ENCODE results near the gene STPG4. TPM values are rescaled to one million over a fixed set of nuclear protein-coding genes. Genes with fewer than 3 reads are reported as not detected.

The STPG4 gene
- total RNA-seq, 1 donor from 2014 or later: 0.56 TPM

- H3K4me3 Mint-ChIP-seq (ENCODE audit: unreplicated experiment): no peak overlapping the region
- no peak for DNase-seq (ENCODE audit: extremely low spot score, unreplicated experiment)
- H3K27me3 Mint-ChIP-seq (ENCODE audit: unreplicated experiment): no peaks in the 10 kb centered on the region
- H3K9me3 Mint-ChIP-seq (ENCODE audit: unreplicated experiment): no peaks in the 10 kb centered on the region
- H3K4me1 Mint-ChIP-seq (ENCODE audit: unreplicated experiment): peaks cover 14% of the 10 kb centered on the region
- no peaks in the 10 kb centered on the region for H3K36me3 Mint-ChIP-seq (ENCODE audit: unreplicated experiment)
- TF ChIP-seq CTCF (IDR thresholded peaks at IDR 0.05): no peak
- H3K27ac Mint-ChIP-seq (ENCODE audit: unreplicated experiment): no peak overlapping the region
These were observed 71.6 kb downstream of the STPG4 start for GRCh38 chr2:47083485-47083884.

GRCh38 chr2:47083005-47083404 is 72.1 kb downstream of the STPG4 start:
- Mint-ChIP-seq H3K27ac (ENCODE audit: unreplicated experiment) (no peak overlapping the region), H3K27me3 (ENCODE audit: unreplicated experiment) (no peaks in the 10 kb centered on the region), H3K9me3 (ENCODE audit: unreplicated experiment) (no peaks in the 10 kb centered on the region), H3K4me1 (ENCODE audit: unreplicated experiment) (peaks cover 13% of the 10 kb centered on the region), H3K4me3 (ENCODE audit: unreplicated experiment) (no peak overlapping the region), H3K36me3 (ENCODE audit: unreplicated experiment) (no peaks in the 10 kb centered on the region)
- TF ChIP-seq CTCF (IDR thresholded peaks at IDR 0.05): no peak
- no peak for DNase-seq (ENCODE audit: extremely low spot score, unreplicated experiment)

- Mint-ChIP-seq H3K4me1 (ENCODE audit: unreplicated experiment) (peaks cover 31% of the 10 kb centered on the region), H3K4me3 (ENCODE audit: unreplicated experiment) (no peak overlapping the region), H3K9me3 (ENCODE audit: unreplicated experiment) (no peaks in the 10 kb centered on the region), H3K36me3 (ENCODE audit: unreplicated experiment) (no peaks in the 10 kb centered on the region), H3K27me3 (ENCODE audit: unreplicated experiment) (no peaks in the 10 kb centered on the region), H3K27ac (ENCODE audit: unreplicated experiment) (no peak overlapping the region)
- TF ChIP-seq CTCF (IDR thresholded peaks at IDR 0.05): no peak
- no peak for DNase-seq (ENCODE audit: extremely low spot score, unreplicated experiment)
These were observed 74.2 kb downstream of the STPG4 start for GRCh38 chr2:47080888-47081301.

- H3K27ac Mint-ChIP-seq (ENCODE audit: unreplicated experiment): peak overlapping the region; percentile 19
These were observed 75.3 kb downstream of the STPG4 start for GRCh38 chr2:47079515-47080412.

More at GRCh38 chr2:47079515-47080412, 75.3 kb downstream of the STPG4 start:
- TF ChIP-seq CTCF (IDR thresholded peaks at IDR 0.05): no peak
- H3K4me3 Mint-ChIP-seq (ENCODE audit: unreplicated experiment): no peak overlapping the region
- DNase-seq (ENCODE audit: extremely low spot score, unreplicated experiment): no peak
- H3K4me1 Mint-ChIP-seq (ENCODE audit: unreplicated experiment): peaks cover 38% of the 10 kb centered on the region
- no peaks in the 10 kb centered on the region for H3K36me3 Mint-ChIP-seq (ENCODE audit: unreplicated experiment)
- H3K27me3 Mint-ChIP-seq (ENCODE audit: unreplicated experiment): no peaks in the 10 kb centered on the region
- no peaks in the 10 kb centered on the region for H3K9me3 Mint-ChIP-seq (ENCODE audit: unreplicated experiment)
